ENCODE data around the gene ZNF648.
"Not testable (repeated sequence)": the region's sequence is repeated elsewhere in the genome, so short reads cannot be mapped to it uniquely, and the experiment has no call there.

ZNF648 gene, protein sequence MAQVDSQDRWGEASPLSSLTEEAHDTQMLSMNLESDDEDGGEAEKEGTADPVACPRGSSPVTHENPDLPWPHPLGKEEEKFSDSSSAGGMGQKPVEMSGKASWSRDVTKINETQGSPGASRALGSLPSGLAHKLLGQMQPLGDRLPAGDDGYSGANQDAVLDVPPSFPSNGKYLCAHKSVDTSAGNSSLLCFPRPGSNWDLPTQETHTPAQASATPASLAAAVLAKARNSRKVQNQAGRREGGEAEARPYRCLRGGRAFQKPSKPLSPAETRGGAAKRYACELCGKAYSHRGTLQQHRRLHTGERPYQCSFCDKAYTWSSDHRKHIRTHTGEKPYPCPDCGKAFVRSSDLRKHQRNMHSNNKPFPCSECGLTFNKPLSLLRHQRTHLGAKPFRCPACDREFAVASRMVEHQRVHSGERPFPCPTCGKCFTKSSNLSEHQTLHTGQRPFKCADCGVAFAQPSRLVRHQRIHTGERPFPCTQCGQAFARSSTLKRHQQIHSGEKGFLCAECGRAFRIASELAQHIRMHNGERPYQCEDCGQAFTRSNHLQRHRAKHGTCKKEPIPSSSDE

DNA sequence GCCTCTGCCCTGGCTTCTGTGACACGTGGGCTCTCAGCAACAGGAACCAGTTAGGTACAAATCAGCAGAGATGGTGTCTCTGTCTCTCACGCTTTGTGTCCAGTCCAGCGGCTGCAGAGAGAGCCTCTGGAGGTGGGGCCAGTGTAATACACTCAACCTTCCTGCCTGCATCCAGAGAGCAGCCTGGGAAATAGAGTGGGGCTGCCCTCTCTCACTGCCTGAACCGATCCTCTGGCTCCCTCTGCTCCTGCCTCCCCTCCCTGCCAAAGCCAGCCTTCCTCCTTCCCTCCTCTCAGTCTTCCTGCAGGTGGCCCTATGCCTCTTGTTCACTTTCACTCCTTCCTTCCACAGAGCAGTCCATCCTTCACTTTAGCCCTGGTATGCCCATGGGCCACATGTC, at the start of gene ZNF648:
ZNF648 (minus strand) TSS at position 119 of the 400 bp plus-strand sequence. CDS start 3,702 bp downstream, outside the sequence.
- DNase-seq: no peak

GRCh38 chr1:182110635-182111034, 49.1 kb upstream of the ZNF648 start:
- no peak for DNase-seq

GRCh38 chr1:182109771-182110170, 48.3 kb upstream of the ZNF648 start:
- DNase-seq: no peak

GRCh38 chr1:182107209-182107608, 45.7 kb upstream of the ZNF648 start:
- no peak for DNase-seq

DNA sequence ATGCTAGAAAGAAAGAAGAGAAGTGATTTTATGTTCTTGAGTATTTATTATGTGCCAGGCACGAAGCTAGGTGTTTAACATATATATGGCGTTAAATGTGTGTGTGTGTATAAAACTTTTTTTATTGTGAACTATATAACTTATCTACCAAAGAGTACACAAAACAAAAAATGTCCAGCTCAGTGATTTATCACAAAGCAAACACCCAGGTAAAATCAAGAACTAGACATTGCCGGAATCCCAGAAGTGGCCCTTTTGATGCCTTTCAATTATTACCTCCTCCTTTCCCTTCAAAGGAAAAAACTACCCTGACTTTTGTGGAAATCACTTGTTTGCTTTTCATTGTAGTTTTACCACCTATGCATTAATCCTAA, 40.5 kb upstream of the ZNF648 start:
- no peak for DNase-seq

- no peak for DNase-seq
Observed at GRCh38 chr1:182101415-182102042, 40.0 kb upstream of the ZNF648 start.

DNA sequence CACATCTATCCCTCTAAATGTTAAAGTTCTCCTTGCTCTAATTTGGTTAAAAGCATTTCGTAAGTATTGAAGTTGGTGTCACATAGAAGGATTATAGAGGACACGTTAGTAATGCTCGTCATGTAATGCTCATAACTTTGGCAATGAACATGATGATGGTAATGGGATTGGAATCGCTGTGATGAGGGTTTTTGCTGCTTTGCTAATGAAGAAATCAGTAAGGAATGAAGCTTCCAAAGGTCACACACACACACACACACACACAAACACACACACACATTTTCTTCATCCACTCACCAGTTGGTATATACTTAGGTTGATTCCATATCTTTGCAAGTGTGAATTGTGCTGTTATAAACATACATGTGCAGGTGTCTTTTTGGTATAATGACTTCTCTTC, 36.8 kb upstream of the ZNF648 start:
- DNase-seq: no peak

- no peak for DNase-seq
Observed at GRCh38 chr1:182095946-182096345, 34.4 kb upstream of the ZNF648 start.

DNA sequence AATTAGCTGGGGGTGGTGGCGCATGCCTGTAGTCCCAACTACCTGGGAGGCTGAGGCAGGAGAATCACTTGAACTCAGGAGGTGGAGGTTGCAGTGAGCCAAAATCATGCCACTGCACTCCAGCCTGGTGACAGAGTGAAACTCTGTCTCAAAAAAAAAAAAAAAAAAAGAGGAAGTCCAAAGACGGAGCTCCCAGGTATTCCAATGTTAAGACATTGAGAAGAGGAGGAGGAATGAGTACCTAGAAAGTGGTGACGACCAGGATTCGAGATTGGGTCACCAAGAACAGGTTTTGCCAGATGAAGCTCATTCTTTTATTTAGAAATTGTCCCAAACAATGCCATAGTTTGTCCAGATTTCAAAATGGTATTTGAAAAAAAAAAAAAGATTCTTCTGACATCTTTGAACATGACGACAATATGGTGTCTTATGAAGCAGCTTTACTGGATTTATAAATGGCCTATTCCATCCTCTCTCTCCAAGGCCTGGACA, 33.0 kb upstream of the ZNF648 start:
- DNase-seq: not testable (repeated sequence)

DNA sequence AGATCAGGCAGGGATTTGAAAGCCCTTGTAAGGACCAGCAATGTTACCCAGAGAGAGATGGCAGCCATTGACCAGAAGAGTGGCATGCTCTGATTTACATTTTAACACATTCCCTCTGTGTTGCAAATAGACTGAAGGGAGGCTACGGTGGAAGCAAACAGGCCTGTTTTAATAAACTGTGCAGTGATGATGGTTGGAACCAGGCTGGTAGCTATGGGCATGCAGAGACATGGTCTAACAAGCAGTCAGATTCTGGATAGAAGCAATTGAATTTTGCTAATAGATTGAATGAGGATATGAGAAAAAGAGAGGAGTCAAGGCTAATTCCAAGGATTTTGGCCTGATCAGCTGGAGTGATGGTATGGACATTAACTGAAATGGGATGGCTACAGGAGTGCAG, 32.3 kb upstream of the ZNF648 start:
- DNase-seq: no peak

GRCh38 chr1:182092336-182092735, 30.8 kb upstream of the ZNF648 start:
- DNase-seq: no peak

GRCh38 chr1:182091083-182091482, 29.6 kb upstream of the ZNF648 start:
- no peak for DNase-seq

DNA sequence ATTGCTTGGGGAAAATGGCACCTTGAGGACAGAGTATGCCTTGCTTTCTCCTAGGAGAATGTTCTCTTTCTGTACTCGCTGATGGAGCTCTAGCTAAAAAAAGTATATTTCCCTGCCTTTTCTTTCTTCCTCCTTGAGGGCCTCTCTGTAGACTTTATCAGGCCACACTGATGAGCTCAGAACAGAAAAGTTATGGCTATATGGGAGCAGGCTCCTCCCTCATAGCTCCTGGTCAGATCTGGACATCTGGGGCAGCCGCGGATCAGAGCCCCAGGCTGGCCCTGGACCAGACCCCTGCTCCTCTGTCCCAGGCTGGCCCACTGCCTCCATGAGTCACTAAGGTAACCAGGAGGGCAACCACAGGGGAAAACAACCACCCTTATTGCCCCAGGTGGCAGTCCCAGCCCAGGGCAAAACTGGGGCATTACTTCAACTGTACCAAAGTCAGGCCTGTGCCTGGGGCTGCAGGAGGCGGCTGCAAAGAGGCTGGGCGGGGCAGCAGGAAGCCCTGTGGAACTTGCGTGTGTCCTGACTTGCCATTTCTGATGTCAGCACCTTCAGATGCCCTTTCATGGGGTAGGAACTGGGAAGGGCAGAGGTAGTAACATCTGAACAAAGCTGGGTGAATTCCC, 26.3 kb upstream of the ZNF648 start:
- DNase-seq: no peak

DNA sequence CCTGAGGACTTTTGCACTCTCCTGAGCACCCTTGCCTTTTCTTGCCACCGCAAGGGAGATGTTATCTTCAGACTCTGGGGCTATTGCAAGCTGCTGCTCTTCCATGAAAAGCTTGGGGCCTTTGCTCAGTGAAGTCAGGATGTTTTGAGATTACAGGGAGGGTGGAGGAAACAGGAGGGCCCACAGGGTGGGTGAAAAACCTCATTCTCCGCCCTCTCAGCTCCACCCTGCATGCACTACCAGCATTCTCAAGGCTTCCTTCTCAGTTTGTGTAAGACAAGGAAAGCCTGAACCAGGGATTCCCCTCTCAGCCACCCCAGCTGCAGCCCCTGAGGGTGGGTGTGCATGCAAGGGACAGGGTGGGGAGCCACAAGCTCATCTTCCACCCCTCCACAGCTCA, 25.8 kb upstream of the ZNF648 start:
- no peak for DNase-seq

DNA sequence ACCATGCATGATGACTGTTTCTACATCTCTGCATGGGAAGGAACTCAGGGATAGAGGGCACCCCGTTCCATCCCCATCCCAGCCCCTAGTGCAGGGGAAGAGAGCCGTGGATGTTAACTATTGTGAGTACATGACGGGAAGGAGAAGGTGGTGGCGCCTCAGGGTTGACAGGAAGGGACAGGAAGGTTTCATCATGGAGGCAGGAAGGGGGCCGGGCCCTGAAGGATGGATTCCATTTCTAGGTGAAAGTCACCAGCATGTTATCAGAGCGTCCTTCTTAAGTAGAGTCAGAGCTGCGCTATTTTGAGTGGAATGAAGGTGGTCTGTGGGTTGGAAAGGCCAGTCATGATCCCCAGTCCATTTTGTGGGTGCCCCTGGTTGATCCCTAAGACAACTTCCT, 25.1 kb upstream of the ZNF648 start:
- no peak for DNase-seq

- DNase-seq: no peak
Observed at GRCh38 chr1:182086136-182086535, 24.6 kb upstream of the ZNF648 start.

DNA sequence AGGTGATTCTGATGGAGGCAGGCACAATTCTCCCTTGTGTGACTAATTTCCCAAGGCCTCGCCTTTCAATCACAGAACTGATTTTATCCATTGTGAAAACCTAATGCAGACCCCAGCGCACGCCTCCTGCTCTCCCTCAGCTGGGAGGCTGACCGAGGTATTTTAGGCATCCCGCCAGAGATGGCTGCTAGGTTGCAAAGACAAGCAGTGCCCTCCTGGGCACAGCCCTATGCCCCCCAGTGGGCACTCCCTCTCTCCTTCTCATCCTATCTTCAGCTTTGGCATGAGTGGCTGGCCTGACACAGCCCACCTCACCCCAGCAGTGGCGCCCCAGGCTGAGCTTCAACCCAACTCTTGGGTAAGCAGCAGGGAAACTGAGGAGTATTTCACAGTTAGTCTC, 24.2 kb upstream of the ZNF648 start:
- no peak for DNase-seq

- DNase-seq: peak; percentile 57
Observed at GRCh38 chr1:182084487-182085316, 23.2 kb upstream of the ZNF648 start.

- no peak for DNase-seq
Observed at GRCh38 chr1:182083851-182084486, 22.5 kb upstream of the ZNF648 start.

DNA sequence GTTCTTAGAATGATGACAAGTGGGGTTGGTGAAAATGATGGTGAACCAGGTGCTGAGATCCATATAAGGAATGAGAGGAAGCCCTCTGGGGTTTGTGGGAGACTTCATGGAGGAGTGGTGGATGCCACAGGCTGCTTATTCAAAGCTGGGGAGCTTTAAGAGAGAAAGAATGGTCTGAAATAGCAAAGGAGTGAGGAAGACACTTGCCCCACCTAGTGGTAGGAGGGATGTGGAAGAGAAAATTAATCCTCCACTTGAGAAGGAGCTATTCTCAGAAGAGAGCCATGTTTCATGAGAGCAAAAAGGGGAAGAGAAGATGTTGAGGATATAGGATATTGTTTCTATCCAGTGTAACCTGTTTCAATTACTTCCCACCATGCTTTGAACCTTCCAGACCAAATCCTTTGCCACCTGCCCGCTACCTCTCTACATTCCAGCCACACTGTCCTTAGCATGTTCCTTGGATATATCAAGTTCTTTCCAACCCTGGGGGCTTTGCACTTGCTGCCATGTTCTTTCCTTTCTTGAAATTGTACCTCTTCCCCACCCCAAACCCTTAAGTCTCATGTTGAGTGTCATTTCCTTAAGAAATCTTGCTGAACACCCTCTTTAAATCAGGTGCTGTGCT, 19.6 kb upstream of the ZNF648 start:
- peak; percentile 11 for DNase-seq

DNA sequence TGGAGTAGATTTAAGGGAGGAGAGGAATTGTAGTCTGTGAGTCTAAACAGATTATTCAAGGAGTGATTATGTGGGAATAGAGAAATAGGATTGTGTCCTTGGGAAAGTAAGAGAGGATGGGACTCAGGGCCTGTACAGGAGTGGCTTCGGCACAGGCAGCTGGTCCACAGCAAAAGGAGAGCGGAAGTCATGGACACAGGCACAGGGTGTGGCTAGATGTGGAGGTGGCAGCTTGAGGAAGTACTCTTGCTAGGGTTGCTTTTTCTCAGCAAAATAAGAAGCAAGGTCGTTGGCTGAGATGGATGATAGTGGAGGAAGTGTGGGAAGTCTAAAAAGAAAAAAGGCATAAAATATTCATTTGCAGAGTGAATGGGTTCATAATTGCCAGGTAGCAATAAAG, 18.5 kb upstream of the ZNF648 start:
- no peak for DNase-seq

DNA sequence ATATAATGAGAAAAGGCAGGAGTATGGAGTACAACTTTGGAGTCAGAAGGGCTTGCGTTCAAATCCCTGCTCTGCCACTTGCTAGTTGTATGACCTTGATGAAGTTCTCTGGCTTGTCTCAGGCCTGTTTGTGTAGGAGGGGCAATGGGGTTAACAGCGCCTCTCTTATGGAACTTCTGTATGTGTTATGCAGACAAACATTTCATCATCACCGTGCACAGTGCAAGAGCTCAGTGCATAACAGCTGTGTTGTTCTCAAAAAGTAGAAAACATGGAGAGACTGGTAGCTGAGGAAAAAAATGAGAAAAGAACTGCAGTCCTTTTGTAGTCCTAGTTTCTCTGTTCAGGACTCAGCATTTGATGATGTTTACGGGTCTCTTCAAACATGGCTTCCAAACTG, 10.4 kb upstream of the ZNF648 start:
- no peak for DNase-seq

All from HCEC 1CT (cell line).